ENCODE results near the gene EMILIN2. TPM values are rescaled to one million over a fixed set of nuclear protein-coding genes. Genes with fewer than 3 reads are reported as not detected.

The EMILIN2 gene
- total RNA-seq, 1 experiment from 2014 or later: 20.0 TPM

DNA sequence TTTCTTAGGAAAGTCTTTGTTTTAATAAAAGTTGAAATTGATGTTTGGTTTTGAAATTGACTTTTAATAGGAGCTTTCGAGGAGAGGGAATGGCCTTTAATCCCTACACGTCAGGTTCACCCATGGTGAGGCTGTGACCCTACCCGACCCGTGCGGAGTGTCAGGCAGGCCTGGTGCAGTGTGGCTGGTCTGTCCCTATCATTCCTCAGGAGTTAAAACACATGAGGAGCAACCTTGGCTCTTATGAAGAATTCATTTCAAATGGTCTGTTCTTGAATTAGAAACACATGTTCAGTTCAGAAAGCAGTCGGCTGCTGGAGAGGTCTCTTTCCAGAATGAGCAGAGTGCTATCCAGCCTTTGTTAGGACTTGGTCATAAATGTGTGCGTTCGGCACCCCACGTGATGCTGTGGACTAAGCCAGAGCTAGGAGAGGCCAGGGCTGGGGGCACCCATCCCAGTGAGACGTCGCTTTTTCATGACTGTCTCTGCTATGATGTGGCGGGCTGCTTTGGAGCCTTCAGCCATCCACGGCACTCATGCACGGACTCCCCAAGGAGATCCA is 54.7 kb downstream of the EMILIN2 start:
- no peaks in the 10 kb centered on the region for H3K79me1 ChIP-seq (ENCODE audit: insufficient read depth, low read depth, low read length, poor library complexity, severe bottlenecking)
- H3K4ac ChIP-seq (ENCODE audit: low read depth, low read length): no peak overlapping the region
- H3K18ac ChIP-seq (ENCODE audit: insufficient read length, low read depth, low read length): no peak overlapping the region
- no peak overlapping the region for H3K27ac ChIP-seq (ENCODE audit: insufficient read length, low read depth, low read length)
- Mint-ChIP-seq H3K4me1 (peaks cover 17 to 26% of the 10 kb centered on the region in 2 experiments), H3K4me3 (no peak overlapping the region), H3K36me3 (ENCODE audit: insufficient read depth in 1 of 3, low read depth in 3 of 3) (no peaks in the 10 kb centered on the region), H3K27ac (no peak overlapping the region), H3K9me3 (no peaks in the 10 kb centered on the region; a peak in 1 of 5 replicates), H3K27me3 (ENCODE audit: low read depth) (peaks cover 6% of the 10 kb centered on the region)
- no peak overlapping the region for H3K4me2 ChIP-seq (ENCODE audit: insufficient read depth, insufficient read length, low read length)
- H4K20me1 ChIP-seq (ENCODE audit: control insufficient read depth, insufficient read depth, insufficient read length): no peaks in the 10 kb centered on the region
- no peak overlapping the region for H2BK120ac ChIP-seq (ENCODE audit: low read depth, low read length, poor library complexity, severe bottlenecking)
- H4K91ac ChIP-seq (ENCODE audit: insufficient read length, low read depth, low read length): no peak overlapping the region
- WGBS (ENCODE audit: extremely low coverage, insufficient read length, low lambda C conversion rate): no CpG with 5 or more reads among the region's 14 CpGs
- no peak overlapping the region for H3K23ac ChIP-seq (ENCODE audit: insufficient read length, low read depth, low read length)
- no peak overlapping the region for H2AK5ac ChIP-seq (ENCODE audit: insufficient read length, low read length)
- H3K23me2 ChIP-seq (ENCODE audit: insufficient read length, low read depth, low read length, poor library complexity, severe bottlenecking): no peaks in the 10 kb centered on the region
- H4K8ac ChIP-seq (replicated peaks; ENCODE audit: insufficient read length, low read depth, low read length): no peak overlapping the region
- H2AFZ ChIP-seq (ENCODE audit: low read length): no peak overlapping the region
- H3T11ph ChIP-seq (ENCODE audit: low read length): no peak overlapping the region
- no peaks in the 10 kb centered on the region for H3K9me3 ChIP-seq (ENCODE audit: control insufficient read depth, low read depth, low read length)
- H3K79me2 ChIP-seq (ENCODE audit: insufficient read depth, low read length): no peaks in the 10 kb centered on the region
- H2BK5ac ChIP-seq (ENCODE audit: insufficient read length, low read length): no peak overlapping the region
- no peak overlapping the region for H2BK15ac ChIP-seq (ENCODE audit: low read depth, low read length)
- H2BK12ac ChIP-seq (ENCODE audit: insufficient read length, low read depth, low read length): no peak overlapping the region
- H3K56ac ChIP-seq (ENCODE audit: insufficient read length, low read depth, low read length): no peak overlapping the region
- no peak overlapping the region for H2BK20ac ChIP-seq (ENCODE audit: low read depth, low read length, poor library complexity, severe bottlenecking)
- H3K4me1 ChIP-seq (ENCODE audit: insufficient read depth, low read length): no peaks in the 10 kb centered on the region
- no peak for DNase-seq
- no peak overlapping the region for H3K9ac ChIP-seq (ENCODE audit: extremely low read depth, insufficient read length, low read length)
- TF ChIP-seq CTCF (conservative IDR thresholded peaks at IDR 0.05): no peak
- H3K14ac ChIP-seq (ENCODE audit: insufficient read depth, low read length): no peak overlapping the region
- no peak overlapping the region for H4K5ac ChIP-seq (ENCODE audit: insufficient read length, low read depth, low read length)
- H3K27me3 ChIP-seq (ENCODE audit: insufficient read depth, low read length): no peaks in the 10 kb centered on the region
